HCT116 (cell line): Measurements from ENCODE around the gene CNTNAP2. TPM values are rescaled to one million over a fixed set of nuclear protein-coding genes. Genes with fewer than 3 reads are reported as not detected.

ENCODE experiments used
- ATAC-seq: fragments of 200-7000 bp; cut with Tn5 transposase; 2 replicates; pipeline ENCODE4 v1.9.1; 2020; ENCODE audit warnings: mild to moderate bottlenecking, moderate library complexity
- BruUV-seq: library from RNA; stranded (reverse); fragments of 400-500 nt; replicated peaks from 2 replicates; lab custom pipeline; 2021; lab: Mats Ljungman, UMichigan
- CTCF ChIA-PET: fragments of 300-600 bp; sonication (Branson Sonifier 250); formaldehyde crosslinking; loops from one replicate; lab custom pipeline; 2021; ENCODE audit warnings: antibody characterized with exemption; lab: Charles Lee
- POLR2A ChIA-PET: fragments of 300-600, 350-600 bp; sonication (Branson Sonifier 250); formaldehyde crosslinking; loops from one replicate; lab custom pipeline; 2021; ENCODE audit warnings: antibody characterized with exemption; lab: Charles Lee
- RAD21 ChIA-PET, 2 experiments: fragments of 300-600 bp; sonication (Branson Sonifier 250); formaldehyde crosslinking; loops; one replicate each; lab custom pipeline; 2023; ENCODE audit warnings: low total read pairs in 2 of 2; ENCODE audit not compliant: uncharacterized antibody in 2 of 2, unreplicated experiment in 2 of 2, low non-redundant PET in 1 of 2; lab: Charles Lee
- DNase-seq: peaks from one replicate; pipeline ENCODE4 v3.0.0-alpha.2; 2010; ENCODE audit warnings: low read depth, low spot score
- H2AFZ ChIP-seq: fragments of 200-600 bp; shearing (Covaris generic), sonication (generic); 2 replicates; pipeline ENCODE4 v1.6.1; 2017; ENCODE audit warnings: low read depth, mixed run types, mixed read lengths, antibody characterized with exemption, low read length; ENCODE audit not compliant: poor library complexity, severe bottlenecking
- H3K27ac ChIP-seq: 2 replicates; pipeline ENCODE4 v1.5.1; 2012; ENCODE audit warnings: low read depth, low read length
- H3K27me3 ChIP-seq: fragments of 200-600 bp; sonication (generic); 2 replicates; pipeline ENCODE4 v1.6.1; 2016; ENCODE audit warnings: mixed run types, low read length, mixed read lengths; ENCODE audit not compliant: insufficient read depth
- H3K36me3 ChIP-seq, 2 experiments: fragments of 200-500 bp in 1 of 2; fragments of 200-600 bp in 1 of 2; sonication (Bioruptor generic) in 1 of 2; sonication (generic) in 1 of 2; 2 replicates each; pipeline versions ENCODE4 v1.5.1 to v1.6.1; 2014 to 2016; ENCODE audit warnings: low read length in 2 of 2, inconsistent platforms in 1 of 2, mixed read lengths in 1 of 2, mixed run types in 1 of 2; ENCODE audit not compliant: insufficient read depth in 2 of 2, control insufficient read depth in 1 of 2
- H3K4me1 ChIP-seq, 2 experiments: fragments of 200-600 bp in 1 of 2; sonication (generic) in 1 of 2; 2 replicates each; pipeline versions ENCODE4 v1.5.1 to v1.6.1; 2012 to 2017; ENCODE audit warnings: low read length in 2 of 2, inconsistent platforms in 1 of 2, mild to moderate bottlenecking in 1 of 2, mixed read lengths in 1 of 2, mixed run types in 1 of 2, moderate library complexity in 1 of 2; ENCODE audit not compliant: insufficient read depth in 2 of 2, control insufficient read depth in 1 of 2
- H3K4me2 ChIP-seq: fragments of 200-600 bp; sonication (generic); 2 replicates; pipeline ENCODE4 v1.6.1; 2017; ENCODE audit warnings: mixed run types, low read length, mixed read lengths
- H3K4me3 ChIP-seq, 2 experiments: fragments of 200-600 bp in 1 of 2; sonication (generic) in 1 of 2; replicated peaks in 1 of 2; 2 replicates each; pipeline ENCODE4 v1.5.1; 2011 to 2016; ENCODE audit warnings: low read length in 2 of 2, control low read depth in 1 of 2, low read depth in 1 of 2, mild to moderate bottlenecking in 1 of 2, mixed read lengths in 1 of 2, mixed run types in 1 of 2
- H3K79me2 ChIP-seq: fragments of 200-600 bp; sonication (generic); 2 replicates; pipeline ENCODE4 v1.6.1; 2017; ENCODE audit warnings: mild to moderate bottlenecking, mixed run types, low read length, moderate library complexity, mixed read lengths; ENCODE audit not compliant: insufficient read depth
- H3K9ac ChIP-seq: fragments of 200-600 bp; sonication (generic); 2 replicates; pipeline ENCODE4 v1.6.1; 2016; ENCODE audit warnings: low read length, mixed read lengths
- H3K9me2 ChIP-seq: fragments of 200-600 bp; sonication (generic), shearing (Covaris generic); 2 replicates; pipeline ENCODE4 v1.6.1; 2017; ENCODE audit warnings: mixed run types, mild to moderate bottlenecking, moderate library complexity; ENCODE audit not compliant: insufficient read depth
- H3K9me3 ChIP-seq, 2 experiments: fragments of 200-500 bp in 1 of 2; fragments of 200-600 bp in 1 of 2; sonication (Bioruptor generic) in 1 of 2; sonication (generic) in 1 of 2; 2 replicates each; pipeline ENCODE4 v1.6.1; 2014 to 2017; ENCODE audit warnings: low read length in 2 of 2, mixed read lengths in 2 of 2, inconsistent platforms in 1 of 2, low read depth in 1 of 2, mild to moderate bottlenecking in 1 of 2, mixed run types in 1 of 2, moderate library complexity in 1 of 2; ENCODE audit not compliant: control insufficient read depth in 1 of 2, insufficient read depth in 1 of 2
- H4K20me1 ChIP-seq: fragments of 200-600 bp; sonication (generic), shearing (Covaris generic); 2 replicates; pipeline ENCODE4 v1.6.1; 2017; ENCODE audit warnings: mixed run types, mild to moderate bottlenecking, moderate library complexity; ENCODE audit not compliant: insufficient read depth
- CBX3 ChIP-seq: IDR thresholded peaks from 2 replicates; pipeline ENCODE4 v1.6.1; 2012; ENCODE audit warnings: low read depth
- CEBPB ChIP-seq: IDR thresholded peaks from 2 replicates; pipeline ENCODE4 v1.6.1; 2012; ENCODE audit warnings: low read depth
- EGR1 ChIP-seq: IDR thresholded peaks from 2 replicates; pipeline ENCODE4 v1.6.1; 2012; ENCODE audit warnings: low read depth
- ELF1 ChIP-seq: IDR thresholded peaks from 2 replicates; pipeline ENCODE4 v1.6.1; 2012; ENCODE audit warnings: low read depth, borderline replicate concordance
- EZH2 ChIP-seq: fragments of 200-600 bp; sonication (generic); IDR thresholded peaks from 2 replicates; pipeline ENCODE4 v1.6.1; 2017; ENCODE audit warnings: antibody characterized with exemption, mixed run types
- EZH2phosphoT487 ChIP-seq: fragments of 200-600 bp; IDR thresholded peaks from 2 replicates; pipeline ENCODE4 v1.6.1; 2018; ENCODE audit warnings: antibody characterized with exemption, borderline replicate concordance
- FOSL1 ChIP-seq: IDR thresholded peaks from 2 replicates; pipeline ENCODE4 v1.6.1; 2012; ENCODE audit warnings: low read depth
- JUND ChIP-seq: IDR thresholded peaks from 2 replicates; pipeline ENCODE4 v1.6.1; 2012
- POLR2A ChIP-seq: IDR thresholded peaks from 2 replicates; pipeline ENCODE4 v1.7.0; 2011; ENCODE audit warnings: borderline replicate concordance; ENCODE audit not compliant: insufficient read depth, insufficient read length; ENCODE audit errors: extremely low read depth
- POLR2AphosphoS5 ChIP-seq: IDR thresholded peaks from 2 replicates; pipeline ENCODE4 v1.6.1; 2011; ENCODE audit warnings: mild to moderate bottlenecking, low read depth, low read length, moderate library complexity
- SP1 ChIP-seq: IDR thresholded peaks from 2 replicates; pipeline ENCODE4 v1.6.1; 2012; ENCODE audit warnings: low read depth
- TCF7L2 ChIP-seq: IDR thresholded peaks from 2 replicates; pipeline ENCODE4 v1.7.0; 2011; ENCODE audit warnings: borderline replicate concordance, inconsistent platforms; ENCODE audit not compliant: insufficient read depth, insufficient read length; ENCODE audit errors: extremely low read depth
- YY1 ChIP-seq: IDR thresholded peaks from 2 replicates; pipeline ENCODE4 v1.6.1; 2011; ENCODE audit warnings: low read length, low read depth, moderate library complexity, mild to moderate bottlenecking; ENCODE audit not compliant: insufficient replicate concordance; ENCODE audit errors: extremely low read depth
- ZFX ChIP-seq: fragments of 450-650 bp; IDR thresholded peaks from 2 replicates; pipeline ENCODE4 v1.6.1; 2017
- ZNF274 ChIP-seq: fragments of 200-500 bp; sonication (Bioruptor generic); IDR thresholded peaks from 2 replicates; pipeline ENCODE4 v1.6.1; 2014; ENCODE audit warnings: mild to moderate bottlenecking, low read depth, low read length, inconsistent platforms
- intact Hi-C: fragments of 100-400 bp; cut with micrococcal nuclease; formaldehyde crosslinking; loops from 2 replicates; pipeline ENCODE4 v1.10.0; 2022
- total RNA-seq: library from RNA; stranded (reverse); gene quantifications from one replicate; pipeline ENCODE4 v1.2.1, GENCODE V29; 2021; ENCODE audit not compliant: unreplicated experiment
- TF ChIP-seq, protein P1 (sequence below), 3 experiments: fragments of 200-600 bp in 1 of 3; sonication (generic) in 1 of 3; IDR thresholded peaks in 2 of 3; conservative IDR thresholded peaks in 1 of 3; 2 replicates each; pipeline ENCODE4 v1.5.1; 2012 to 2017; ENCODE audit warnings: low read depth in 2 of 3, low read length in 2 of 3, antibody characterized with exemption in 1 of 3, borderline replicate concordance in 1 of 3, control low read depth in 1 of 3, mild to moderate bottlenecking in 1 of 3, mixed read lengths in 1 of 3, mixed run types in 1 of 3, moderate library complexity in 1 of 3; ENCODE audit not compliant: insufficient read depth in 1 of 3
- TF ChIP-seq, protein P2 (sequence below): IDR thresholded peaks from 2 replicates; pipeline ENCODE4 v1.6.1; 2011; ENCODE audit warnings: mild to moderate bottlenecking, low read length, moderate library complexity; ENCODE audit not compliant: insufficient replicate concordance; ENCODE audit errors: extremely low read depth
- TF ChIP-seq, protein P3 (sequence below): IDR thresholded peaks from 2 replicates; pipeline ENCODE4 v1.6.1; 2012

Gene CNTNAP2
- total RNA-seq, 1 experiment from 2014 or later = 0.37 TPM

DNA sequence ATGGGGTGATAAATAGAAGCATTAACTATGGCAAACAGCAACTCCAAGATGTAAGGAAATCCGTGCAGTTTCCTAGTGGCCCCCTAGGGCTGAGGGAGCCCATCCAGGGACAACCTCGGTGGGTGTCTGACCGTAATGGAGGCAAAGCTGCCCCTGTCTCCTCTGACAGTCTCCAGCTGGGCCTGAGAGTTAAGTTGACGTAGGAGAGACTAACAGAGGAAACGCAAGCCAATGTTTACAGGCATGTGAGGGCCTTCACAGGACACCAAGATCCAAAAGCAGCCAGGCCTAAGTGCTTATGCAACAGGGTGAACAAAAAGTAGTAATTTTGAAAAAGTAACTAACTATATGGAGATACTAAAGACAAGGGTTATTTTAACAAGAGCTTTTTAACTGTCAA lies 2144.0 kb downstream of the CNTNAP2 start (continued):
- no peak for TF ChIP-seq FOSL1

DNA sequence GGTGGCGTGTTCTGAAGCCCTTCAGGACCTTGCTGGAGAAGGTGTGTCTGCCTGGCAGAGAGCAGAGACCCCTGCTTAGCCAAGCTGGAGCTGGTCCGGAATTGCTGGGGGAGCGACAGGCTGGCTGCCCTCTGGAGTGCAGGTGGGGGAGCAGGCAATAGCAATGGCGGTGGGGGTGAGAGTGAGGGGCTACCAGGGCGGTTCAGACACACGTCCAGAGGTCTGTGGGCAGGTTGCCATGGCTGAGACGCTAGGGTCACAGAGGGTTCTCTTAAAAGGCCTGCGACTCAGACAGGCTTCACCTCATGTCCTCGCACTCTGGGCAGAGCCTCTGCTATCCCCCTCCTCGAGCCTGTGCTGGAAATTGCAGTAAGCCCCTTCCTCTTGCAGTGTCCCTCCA lies 2144.9 kb downstream of the CNTNAP2 start:
- no peak overlapping the region for H3K27ac ChIP-seq
- intact Hi-C loops = no loop called here
- POLR2A ChIA-PET = no interaction called here
- DNase-seq (no peak), ATAC-seq (no peak)
- no peak overlapping the region for H3K4me3 ChIP-seq
- no peaks in the 10 kb centered on the region for H3K79me2 ChIP-seq
- no TSS peak for BruUV-seq
- no peak overlapping the region for H2AFZ ChIP-seq
- no peak for TF ChIP-seq ZNF274
- no peak for TF ChIP-seq ZFX
- TF ChIP-seq SP1 = no peak
- TF ChIP-seq, protein P1, sequence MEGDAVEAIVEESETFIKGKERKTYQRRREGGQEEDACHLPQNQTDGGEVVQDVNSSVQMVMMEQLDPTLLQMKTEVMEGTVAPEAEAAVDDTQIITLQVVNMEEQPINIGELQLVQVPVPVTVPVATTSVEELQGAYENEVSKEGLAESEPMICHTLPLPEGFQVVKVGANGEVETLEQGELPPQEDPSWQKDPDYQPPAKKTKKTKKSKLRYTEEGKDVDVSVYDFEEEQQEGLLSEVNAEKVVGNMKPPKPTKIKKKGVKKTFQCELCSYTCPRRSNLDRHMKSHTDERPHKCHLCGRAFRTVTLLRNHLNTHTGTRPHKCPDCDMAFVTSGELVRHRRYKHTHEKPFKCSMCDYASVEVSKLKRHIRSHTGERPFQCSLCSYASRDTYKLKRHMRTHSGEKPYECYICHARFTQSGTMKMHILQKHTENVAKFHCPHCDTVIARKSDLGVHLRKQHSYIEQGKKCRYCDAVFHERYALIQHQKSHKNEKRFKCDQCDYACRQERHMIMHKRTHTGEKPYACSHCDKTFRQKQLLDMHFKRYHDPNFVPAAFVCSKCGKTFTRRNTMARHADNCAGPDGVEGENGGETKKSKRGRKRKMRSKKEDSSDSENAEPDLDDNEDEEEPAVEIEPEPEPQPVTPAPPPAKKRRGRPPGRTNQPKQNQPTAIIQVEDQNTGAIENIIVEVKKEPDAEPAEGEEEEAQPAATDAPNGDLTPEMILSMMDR (IDR thresholded peaks at IDR 0.05 in 2 of 3, conservative IDR thresholded peaks at IDR 0.05 in 1 of 3; ENCODE audit: borderline replicate concordance in 1 of 3, insufficient read depth in 1 of 3, low read depth in 2 of 3, low read length in 2 of 3) = no peak
- TF ChIP-seq TCF7L2 = no peak
- TF ChIP-seq CBX3 = no peak
- TF ChIP-seq FOSL1 = no peak
- TF ChIP-seq ELF1 = no peak
- no peak for TF ChIP-seq POLR2AphosphoS5
- no peak for TF ChIP-seq JUND
- no peak for TF ChIP-seq EZH2phosphoT487
- TF ChIP-seq EGR1 = no peak
- no peak for TF ChIP-seq YY1
- TF ChIP-seq, protein P2, sequence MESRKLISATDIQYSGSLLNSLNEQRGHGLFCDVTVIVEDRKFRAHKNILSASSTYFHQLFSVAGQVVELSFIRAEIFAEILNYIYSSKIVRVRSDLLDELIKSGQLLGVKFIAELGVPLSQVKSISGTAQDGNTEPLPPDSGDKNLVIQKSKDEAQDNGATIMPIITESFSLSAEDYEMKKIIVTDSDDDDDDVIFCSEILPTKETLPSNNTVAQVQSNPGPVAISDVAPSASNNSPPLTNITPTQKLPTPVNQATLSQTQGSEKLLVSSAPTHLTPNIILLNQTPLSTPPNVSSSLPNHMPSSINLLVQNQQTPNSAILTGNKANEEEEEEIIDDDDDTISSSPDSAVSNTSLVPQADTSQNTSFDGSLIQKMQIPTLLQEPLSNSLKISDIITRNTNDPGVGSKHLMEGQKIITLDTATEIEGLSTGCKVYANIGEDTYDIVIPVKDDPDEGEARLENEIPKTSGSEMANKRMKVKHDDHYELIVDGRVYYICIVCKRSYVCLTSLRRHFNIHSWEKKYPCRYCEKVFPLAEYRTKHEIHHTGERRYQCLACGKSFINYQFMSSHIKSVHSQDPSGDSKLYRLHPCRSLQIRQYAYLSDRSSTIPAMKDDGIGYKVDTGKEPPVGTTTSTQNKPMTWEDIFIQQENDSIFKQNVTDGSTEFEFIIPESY = no peak
- no peak for TF ChIP-seq POLR2A
- TF ChIP-seq, protein P3, sequence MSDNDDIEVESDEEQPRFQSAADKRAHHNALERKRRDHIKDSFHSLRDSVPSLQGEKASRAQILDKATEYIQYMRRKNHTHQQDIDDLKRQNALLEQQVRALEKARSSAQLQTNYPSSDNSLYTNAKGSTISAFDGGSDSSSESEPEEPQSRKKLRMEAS = no peak
- TF ChIP-seq CEBPB = no peak
- TF ChIP-seq EZH2 = no peak
- no peaks in the 10 kb centered on the region for H3K9me3 ChIP-seq
- no peak overlapping the region for H3K4me2 ChIP-seq
- H3K4me1 ChIP-seq = peaks cover 0 to 6% of the 10 kb centered on the region in 2 experiments; a peak in 1 of 4 replicates
- no peaks in the 10 kb centered on the region for H3K36me3 ChIP-seq
- no peaks in the 10 kb centered on the region for H3K9me2 ChIP-seq
- RAD21 ChIA-PET = no interaction called here
- H3K27me3 ChIP-seq = no peaks in the 10 kb centered on the region
- no peak overlapping the region for H3K9ac ChIP-seq
- no peaks in the 10 kb centered on the region for H4K20me1 ChIP-seq
- CTCF ChIA-PET = no interaction called here
